ENCODE data around the gene MPDU1.
"Not testable (repeated sequence)": the region's sequence is repeated elsewhere in the genome, so short reads cannot be mapped to it uniquely, and the experiment has no call there.

Gene MPDU1

DNA sequence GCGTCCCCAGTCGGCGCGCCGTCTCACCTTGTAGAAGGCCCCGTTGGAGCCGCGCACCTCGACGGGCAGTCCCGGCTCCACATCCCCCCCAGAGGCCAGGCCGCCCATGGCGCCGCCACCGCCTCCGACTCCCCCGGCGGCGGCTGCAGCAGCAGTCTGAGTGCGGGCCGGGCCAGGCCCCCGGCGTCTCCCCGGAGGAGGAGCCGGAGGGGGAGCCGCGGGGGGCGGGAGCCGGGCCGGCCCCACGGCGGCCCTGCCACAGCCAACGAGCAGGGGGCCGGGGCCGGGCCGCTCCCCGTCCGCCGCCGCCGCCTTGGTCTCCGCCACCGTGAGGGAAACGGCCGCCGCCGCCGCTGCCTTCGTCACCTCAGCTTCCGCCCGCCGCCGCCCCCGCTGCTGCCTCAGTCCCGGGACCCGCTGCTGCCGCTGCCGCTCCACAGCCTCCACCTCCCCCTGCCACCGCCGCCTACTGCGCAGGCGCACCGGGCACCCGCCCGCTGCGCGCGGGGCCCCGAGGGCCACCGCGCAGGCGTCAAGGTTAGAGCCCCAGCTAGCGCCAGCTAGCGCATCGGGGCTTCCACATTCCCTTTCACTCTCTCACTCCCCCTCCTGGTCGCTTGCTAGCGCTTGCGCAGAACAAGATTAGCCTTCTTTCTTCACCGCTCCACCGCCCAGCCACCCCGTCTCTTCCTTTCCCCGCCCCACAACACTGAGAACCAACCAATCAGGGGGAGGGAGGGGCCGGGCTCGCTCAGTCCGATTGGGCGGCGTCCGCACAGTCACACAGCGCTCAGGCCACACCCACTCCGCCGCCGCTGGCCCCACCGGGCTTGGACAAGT lies 31.0 kb downstream of the MPDU1 start, which contains the start of gene FXR2:
TSS of gene FXR2 (minus strand) at position 473 of the 840 bp plus-strand sequence. CDS start at position 108, 365 bp downstream.
- peak; percentile 100 for DNase-seq (ENCODE audit: low read depth)

DNA sequence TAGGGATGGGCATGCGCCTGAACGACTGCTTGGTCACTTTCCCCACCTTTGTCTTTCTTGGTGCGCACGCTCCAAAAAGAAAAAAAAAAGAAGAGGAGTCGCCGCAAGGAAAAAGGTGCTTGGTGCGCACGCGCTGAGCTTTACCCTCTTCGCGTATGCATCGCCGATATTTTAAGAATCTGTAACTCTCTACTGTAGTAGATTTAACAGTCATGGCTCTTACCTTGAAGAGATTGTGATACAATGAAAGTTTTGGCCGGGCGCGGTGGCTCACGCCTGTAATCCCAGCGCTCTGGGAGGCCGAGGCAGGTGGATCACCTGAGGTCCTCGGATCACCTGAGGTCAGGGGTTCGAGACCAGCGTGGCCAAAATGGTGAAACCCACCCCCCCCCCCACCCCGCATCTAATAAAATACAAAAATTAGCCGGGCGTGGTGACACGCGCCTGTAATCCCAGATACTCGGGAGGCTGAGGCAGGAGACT lies 31.7 kb downstream of the MPDU1 start:
- DNase-seq (ENCODE audit: low read depth), result no peak

DNA sequence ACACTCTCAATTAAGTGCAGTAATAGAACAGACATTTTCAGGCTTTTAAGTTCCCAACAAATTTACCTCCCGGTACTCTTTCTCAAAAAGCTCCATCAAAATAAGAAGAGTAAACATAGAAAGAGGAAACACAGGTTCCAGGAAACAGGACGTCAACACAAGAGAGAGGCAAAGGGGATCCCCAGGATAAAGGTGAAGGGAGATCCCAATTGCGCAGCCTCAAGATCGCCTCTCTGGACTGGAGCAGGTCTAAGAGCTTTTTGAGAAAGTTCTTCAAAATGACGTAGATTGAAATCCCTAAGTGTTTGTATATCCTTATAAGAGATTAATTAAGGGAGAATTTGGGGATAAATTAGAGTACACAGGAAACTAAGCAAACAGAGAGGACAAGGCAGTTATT lies 35.0 kb downstream of the MPDU1 start:
- no peak for DNase-seq (ENCODE audit: low read depth)

DNA sequence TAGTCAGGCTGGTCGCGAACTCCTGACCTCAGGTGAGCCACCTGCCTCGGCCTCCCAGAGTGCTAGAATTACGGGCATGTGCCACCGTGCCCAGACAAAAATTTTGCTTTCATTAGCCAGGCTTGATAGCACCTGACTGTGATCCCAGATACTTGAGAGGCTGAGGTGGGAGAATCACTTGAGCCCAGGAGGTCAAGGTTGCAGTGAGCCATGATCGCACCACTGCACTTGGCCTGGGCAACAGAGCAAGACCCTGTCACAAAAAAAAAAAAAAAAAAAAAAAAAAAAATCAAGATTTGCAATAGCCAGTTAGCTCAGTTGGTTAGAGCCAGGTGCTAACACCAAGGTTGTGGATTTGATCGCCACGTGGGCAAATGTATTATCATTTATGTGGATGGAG lies 37.2 kb downstream of the MPDU1 start:
- no peak for DNase-seq (ENCODE audit: low read depth)

DNA sequence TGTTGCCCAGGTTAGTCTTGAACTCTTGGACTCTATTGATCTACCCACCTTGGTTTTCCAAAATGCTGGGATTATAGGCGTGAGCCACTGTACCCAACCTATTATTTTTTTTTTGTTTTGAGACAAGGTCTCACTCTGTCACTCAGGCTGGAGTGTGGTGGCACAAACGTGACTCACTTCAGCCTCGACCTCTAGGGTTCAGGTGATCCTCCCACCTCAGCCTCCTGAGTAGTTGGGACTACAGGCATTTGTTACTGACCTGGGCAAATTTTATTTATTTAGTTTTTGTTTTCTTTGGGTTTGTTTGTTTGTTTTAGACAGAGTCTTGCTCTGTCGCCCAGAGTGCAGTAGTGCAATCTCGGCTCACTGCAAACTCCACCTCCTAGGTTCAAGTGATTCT lies 40.0 kb downstream of the MPDU1 start:
- no peak for DNase-seq (ENCODE audit: low read depth)

- DNase-seq (ENCODE audit: low read depth), result not testable (repeated sequence)
These were observed 42.1 kb downstream of the MPDU1 start for GRCh38 chr17:7625749-7626148.

GRCh38 chr17:7626307-7626706 lies 42.7 kb downstream of the MPDU1 start:
- no peak for DNase-seq (ENCODE audit: low read depth)

DNA sequence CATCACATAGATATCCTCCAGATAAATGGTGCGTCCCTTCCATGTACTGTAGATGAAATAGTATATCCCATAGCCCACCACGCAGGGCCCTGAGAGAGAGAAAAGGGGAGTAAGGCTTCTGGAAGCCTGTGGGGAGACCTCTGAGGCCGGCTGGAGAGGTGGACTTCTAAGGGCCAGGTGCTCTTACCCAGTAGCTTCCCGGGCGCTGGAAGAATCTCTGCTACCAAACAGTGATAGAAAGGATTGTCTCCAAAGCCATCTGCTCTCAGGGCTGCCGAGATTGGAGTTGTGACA lies 43.3 kb downstream of the MPDU1 start:
- no peak for DNase-seq (ENCODE audit: low read depth)

DNA sequence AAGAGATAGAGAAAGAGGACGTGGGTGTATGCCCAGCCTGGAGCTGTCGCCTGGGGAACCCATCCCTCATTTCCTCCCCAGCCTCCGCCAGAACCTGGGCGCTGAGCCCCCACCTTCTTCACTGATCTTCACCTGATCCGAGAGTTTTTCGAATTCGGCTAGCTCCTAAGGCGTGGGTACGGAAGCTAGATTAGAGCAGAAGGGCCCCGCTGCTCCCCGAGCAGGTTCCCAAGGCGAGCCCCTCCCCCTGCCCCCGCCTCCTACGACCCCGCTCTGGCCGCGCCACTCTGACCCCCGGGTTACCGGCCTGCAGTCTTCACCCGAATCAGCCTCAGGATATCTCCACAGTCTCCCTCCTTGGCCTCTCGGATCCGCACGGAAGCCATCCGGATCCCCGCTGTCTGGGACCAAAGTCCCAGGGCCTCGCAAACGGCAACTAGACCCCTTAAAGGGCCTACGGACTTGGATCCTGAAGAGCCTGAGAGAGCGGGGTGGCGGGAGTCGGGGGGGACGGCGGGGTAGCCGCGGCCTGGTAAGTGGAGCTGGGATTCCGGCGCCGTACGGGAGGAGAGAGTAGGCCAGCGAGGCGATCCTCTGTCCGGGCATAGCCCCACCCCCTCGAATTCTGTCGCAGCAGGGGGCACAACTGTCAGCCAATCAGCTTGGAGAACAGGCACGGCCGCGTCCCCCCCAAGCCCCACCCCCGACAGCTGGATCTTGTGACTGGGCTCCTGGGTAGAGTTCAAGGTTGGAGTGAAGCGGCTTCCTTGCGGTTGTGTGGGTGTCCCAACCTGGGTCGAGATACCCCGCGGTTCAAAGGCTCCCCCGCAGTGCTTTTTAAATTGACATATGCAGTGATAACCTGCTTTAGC lies 43.8 kb downstream of the MPDU1 start, which contains the start of gene SAT2:
TSS of gene SAT2 (minus strand) at position 572 of the 872 bp plus-strand sequence. CDS start at position 386, 186 bp downstream.
- DNase-seq (ENCODE audit: low read depth), result peak; percentile 93

GRCh38 chr17:7629939-7630571 lies 46.4 kb downstream of the MPDU1 start, which contains the start of gene SHBG:
SHBG (plus strand) TSS chr17:7630135; CDS start chr17:7630173, 38 bp downstream.
- no peak for DNase-seq (ENCODE audit: low read depth)

GRCh38 chr17:7631398-7632380 lies 48.0 kb downstream of the MPDU1 start:
- no peak for DNase-seq (ENCODE audit: low read depth)

DNA sequence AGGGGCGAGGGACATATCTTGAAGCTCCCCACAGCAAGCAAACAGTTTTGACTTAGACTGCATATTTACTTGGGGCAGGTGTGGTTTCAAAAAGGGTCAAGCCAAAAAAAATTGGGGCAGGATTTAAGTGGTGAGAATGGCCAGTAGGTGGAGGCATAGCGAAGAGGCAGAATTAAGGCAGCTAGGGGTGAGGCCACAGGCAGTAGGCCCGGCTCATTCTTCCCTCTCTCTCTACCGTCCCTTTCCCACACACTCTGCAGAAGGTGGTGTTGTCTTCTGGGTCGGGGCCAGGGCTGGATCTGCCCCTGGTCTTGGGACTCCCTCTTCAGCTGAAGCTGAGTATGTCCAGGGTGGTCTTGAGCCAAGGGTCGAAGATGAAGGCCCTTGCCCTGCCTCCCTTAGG lies 48.8 kb downstream of the MPDU1 start:
- peak; percentile 40 for DNase-seq (ENCODE audit: low read depth)

DNA sequence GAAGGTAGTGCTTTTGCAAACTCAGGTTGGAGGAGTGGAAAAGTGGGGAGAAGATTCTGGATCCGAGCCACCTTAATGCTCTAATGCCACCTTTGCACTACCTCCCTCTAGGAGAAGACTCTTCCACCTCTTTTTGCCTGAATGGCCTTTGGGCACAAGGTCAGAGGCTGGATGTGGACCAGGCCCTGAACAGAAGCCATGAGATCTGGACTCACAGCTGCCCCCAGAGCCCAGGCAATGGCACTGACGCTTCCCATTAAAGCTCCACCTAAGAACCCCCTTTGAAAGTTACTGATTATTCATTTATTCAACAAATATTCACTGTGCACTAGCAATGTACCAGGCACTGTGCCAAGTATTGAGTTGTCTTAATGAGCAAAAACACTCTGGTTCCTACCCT lies 49.4 kb downstream of the MPDU1 start:
- no peak for DNase-seq (ENCODE audit: low read depth)

- DNase-seq (ENCODE audit: low read depth), result peak; percentile 56
These were observed 50.7 kb downstream of the MPDU1 start for GRCh38 chr17:7634384-7634783.

GRCh38 chr17:7636163-7636562 lies 52.5 kb downstream of the MPDU1 start:
- DNase-seq (ENCODE audit: low read depth), result no peak
